ENCODE data around the gene NMNAT2. TPM values are rescaled to one million over a fixed set of nuclear protein-coding genes. Genes with fewer than 3 reads are reported as not detected.

The NMNAT2 gene
- total and polyA plus RNA-seq, 2 of the 4 experiments (the other 2 are of a cell fraction) = 0.36 to 2.4 TPM

DNA sequence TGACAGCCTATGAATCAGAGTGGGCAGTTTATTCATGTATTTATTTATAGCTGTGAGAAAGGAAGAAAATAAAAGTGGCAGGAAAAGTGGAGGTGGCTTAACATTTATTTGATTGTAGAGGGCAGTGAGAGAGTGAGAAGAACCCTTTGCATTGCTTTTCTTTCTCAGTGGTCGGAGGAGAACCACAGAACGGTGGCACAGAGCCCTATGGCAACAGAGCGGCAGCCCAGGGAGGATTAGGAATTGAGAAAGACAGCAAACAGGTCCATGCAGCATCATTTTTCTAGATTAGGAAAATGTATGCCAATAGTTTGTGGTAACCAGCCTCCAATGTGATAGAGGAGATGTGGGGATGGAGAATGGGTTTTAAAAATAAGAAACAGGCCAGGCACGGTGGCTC lies 53.1 kb downstream of the NMNAT2 start:
- H3K4me1 ChIP-seq (ENCODE audit: control insufficient read depth, insufficient read depth, low read length) = no peaks in the 10 kb centered on the region
- no peak overlapping the region for H2BK15ac ChIP-seq (ENCODE audit: low read depth, low read length)
- no peak overlapping the region for H2BK120ac ChIP-seq (ENCODE audit: low read depth, low read length)
- H2AFZ ChIP-seq (replicated peaks; ENCODE audit: low read length, poor library complexity) = no peak overlapping the region
- no peak overlapping the region for H3K4me2 ChIP-seq (ENCODE audit: low read depth, low read length)
- H3K14ac ChIP-seq (replicated peaks; ENCODE audit: low read depth, low read length) = no peak overlapping the region
- no peak overlapping the region for H4K8ac ChIP-seq (ENCODE audit: low read depth in 2 of 2, low read length in 2 of 2)
- ATAC-seq (ENCODE audit: low read depth) = no peak
- POLR2A ChIA-PET (ENCODE audit: unreplicated experiment) = no interaction called here
- no peaks in the 10 kb centered on the region for H3K9me3 ChIP-seq (ENCODE audit: control insufficient read depth, insufficient read depth, low read length)
- no peak overlapping the region for H4K5ac ChIP-seq (ENCODE audit: low read depth, low read length)
- H3K4ac ChIP-seq (ENCODE audit: low read depth, low read length) = no peak overlapping the region
- no peaks in the 10 kb centered on the region for H4K20me1 ChIP-seq (ENCODE audit: insufficient read depth, low read length)
- no peaks in the 10 kb centered on the region for H3K79me1 ChIP-seq (ENCODE audit: low read depth in 1 of 2, low read length in 2 of 2)
- no peaks in the 10 kb centered on the region for H3K9me1 ChIP-seq (ENCODE audit: insufficient read depth, low read length)
- intact Hi-C loops (cut with micrococcal nuclease) (no loop called here), in situ Hi-C loops (cut with MboI; ENCODE audit: low sequenced_read_pairs) (no loop called here), dilution Hi-C loops (cut with HindIII; ENCODE audit: low sequenced_read_pairs, unreplicated experiment) (no loop called here)
- CTCF ChIA-PET = no interaction called here
- WGBS, 2 experiments (ENCODE audit: extremely low coverage in 2 of 2, insufficient read length in 1 of 2) = 80% methylated on average over 2 of the region's 4 CpGs; no CpG with 5 or more reads in 1 of the 2 experiments
- H3K36me3 ChIP-seq (ENCODE audit: control insufficient read depth, insufficient read depth, low read length) = no peaks in the 10 kb centered on the region
- no peak overlapping the region for H3K56ac ChIP-seq (ENCODE audit: extremely low read depth, insufficient read depth, low read length)
- no peak overlapping the region for H3K9ac ChIP-seq (ENCODE audit: low read depth, low read length)
- no peak overlapping the region for H3K18ac ChIP-seq (ENCODE audit: low read depth, low read length)
- H4K91ac ChIP-seq (ENCODE audit: insufficient read depth, low read depth, low read length) = no peak overlapping the region
- H3K27ac ChIP-seq (ENCODE audit: insufficient read depth, low read length) = no peak overlapping the region
- H2AK5ac ChIP-seq (ENCODE audit: low read depth, low read length) = no peak overlapping the region
- no TSS peak for BruUV-seq (replicated peaks)
- peaks cover 30% of the 10 kb centered on the region for H3K27me3 ChIP-seq (ENCODE audit: control insufficient read depth, insufficient read depth, low read length)
- no peak overlapping the region for H3K4me3 ChIP-seq (ENCODE audit: insufficient read depth, low read depth, low read length)
- DNase-seq = no peak
- TF ChIP-seq CEBPB (IDR thresholded peaks at IDR 0.05; ENCODE audit: low read depth, low read length) (no peak), CHD1 (IDR thresholded peaks at IDR 0.05; ENCODE audit: low read depth, low read length) (no peak), SMC3 (IDR thresholded peaks at IDR 0.05; ENCODE audit: low read depth, low read length) (no peak)
- TF ChIP-seq, protein P1, sequence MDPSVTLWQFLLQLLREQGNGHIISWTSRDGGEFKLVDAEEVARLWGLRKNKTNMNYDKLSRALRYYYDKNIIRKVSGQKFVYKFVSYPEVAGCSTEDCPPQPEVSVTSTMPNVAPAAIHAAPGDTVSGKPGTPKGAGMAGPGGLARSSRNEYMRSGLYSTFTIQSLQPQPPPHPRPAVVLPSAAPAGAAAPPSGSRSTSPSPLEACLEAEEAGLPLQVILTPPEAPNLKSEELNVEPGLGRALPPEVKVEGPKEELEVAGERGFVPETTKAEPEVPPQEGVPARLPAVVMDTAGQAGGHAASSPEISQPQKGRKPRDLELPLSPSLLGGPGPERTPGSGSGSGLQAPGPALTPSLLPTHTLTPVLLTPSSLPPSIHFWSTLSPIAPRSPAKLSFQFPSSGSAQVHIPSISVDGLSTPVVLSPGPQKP (IDR thresholded peaks at IDR 0.05; ENCODE audit: borderline replicate concordance, low read depth, low read length) = no peak
- no peak overlapping the region for H3K23ac ChIP-seq (ENCODE audit: low read depth, low read length)
- H2BK20ac ChIP-seq (ENCODE audit: low read depth, low read length) = no peak overlapping the region
- H2BK5ac ChIP-seq (ENCODE audit: low read depth, low read length, poor library complexity, severe bottlenecking) = no peak overlapping the region
- H2AK9ac ChIP-seq (replicated peaks; ENCODE audit: low read depth, low read length, poor library complexity) = no peak overlapping the region

Data from IMR-90 (cell line).